Gastrocnemius medialis (tissue), 4 donors: Measurements from ENCODE around the gene GTPBP8.

ENCODE experiments used
- POLR2A ChIP-seq, 2 donors: fragments of 450-650 bp; IDR thresholded peaks; one replicate each; pipeline ENCODE4 v1.6.1; 2017; ENCODE audit warnings: antibody characterized with exemption in 2 of 2, mild to moderate bottlenecking in 2 of 2, moderate library complexity in 2 of 2
- TF ChIP-seq, protein P1 (sequence below), 5 experiments: fragments of 450-650 bp in 3 of 5; fragments of 200-600 bp in 2 of 5; sonication (generic) in 2 of 5; IDR thresholded peaks in 4 of 5; conservative IDR thresholded peaks in 1 of 5; 1 replicate in 4 of 5; 2 replicates in 1 of 5; pipeline ENCODE4 v1.5.1; 2016 to 2019; ENCODE audit warnings: antibody characterized with exemption in 5 of 5, mild to moderate bottlenecking in 3 of 5, moderate library complexity in 3 of 5

DNA sequence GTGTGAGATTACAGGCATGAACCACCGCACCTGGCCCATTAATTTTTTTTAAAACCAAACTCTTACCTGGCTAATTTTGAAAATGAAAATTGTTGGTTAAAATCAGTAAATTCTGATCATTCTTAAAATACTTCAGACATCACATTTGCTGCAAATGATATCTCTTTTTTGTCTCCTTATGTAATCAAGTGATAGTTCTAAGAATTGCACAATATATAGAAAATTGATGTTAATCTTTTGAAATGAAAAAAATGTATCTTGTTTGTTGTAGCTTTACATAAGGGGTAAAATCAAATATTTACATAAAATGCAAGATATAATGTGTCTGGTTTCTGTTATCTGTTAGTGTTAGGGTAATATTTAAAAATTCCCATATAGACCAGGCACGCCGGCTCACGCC lies 5.0 kb downstream of the GTPBP8 start:
- no peak for TF ChIP-seq POLR2A (IDR thresholded peaks at IDR 0.05)
- TF ChIP-seq, protein P1, sequence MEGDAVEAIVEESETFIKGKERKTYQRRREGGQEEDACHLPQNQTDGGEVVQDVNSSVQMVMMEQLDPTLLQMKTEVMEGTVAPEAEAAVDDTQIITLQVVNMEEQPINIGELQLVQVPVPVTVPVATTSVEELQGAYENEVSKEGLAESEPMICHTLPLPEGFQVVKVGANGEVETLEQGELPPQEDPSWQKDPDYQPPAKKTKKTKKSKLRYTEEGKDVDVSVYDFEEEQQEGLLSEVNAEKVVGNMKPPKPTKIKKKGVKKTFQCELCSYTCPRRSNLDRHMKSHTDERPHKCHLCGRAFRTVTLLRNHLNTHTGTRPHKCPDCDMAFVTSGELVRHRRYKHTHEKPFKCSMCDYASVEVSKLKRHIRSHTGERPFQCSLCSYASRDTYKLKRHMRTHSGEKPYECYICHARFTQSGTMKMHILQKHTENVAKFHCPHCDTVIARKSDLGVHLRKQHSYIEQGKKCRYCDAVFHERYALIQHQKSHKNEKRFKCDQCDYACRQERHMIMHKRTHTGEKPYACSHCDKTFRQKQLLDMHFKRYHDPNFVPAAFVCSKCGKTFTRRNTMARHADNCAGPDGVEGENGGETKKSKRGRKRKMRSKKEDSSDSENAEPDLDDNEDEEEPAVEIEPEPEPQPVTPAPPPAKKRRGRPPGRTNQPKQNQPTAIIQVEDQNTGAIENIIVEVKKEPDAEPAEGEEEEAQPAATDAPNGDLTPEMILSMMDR (IDR thresholded peaks at IDR 0.05 in 4 of 5, conservative IDR thresholded peaks at IDR 0.05 in 1 of 5): no peak
